HepG2 (cell line): ENCODE measurements around the gene ITPRIP. TPM values are rescaled to one million over a fixed set of nuclear protein-coding genes. Genes with fewer than 3 reads are reported as not detected.

Experiments used
- ATAC-seq: fragments of 200-7000 bp; cut with Tn5 transposase; 3 replicates; pipeline ENCODE4 v1.9.1; 2020; ENCODE audit warnings: mild to moderate bottlenecking, moderate library complexity
- BruUV-seq: library from RNA; stranded (reverse); fragments of 400-500 nt; replicated peaks from 2 replicates; lab custom pipeline; 2021; lab: Mats Ljungman, UMichigan
- CTCF ChIA-PET: fragments of 300-600 bp; formaldehyde crosslinking; extraction: SDS; loops from one replicate; lab custom pipeline; 2021; ENCODE audit warnings: low total read pairs, inconsistent platforms, low intra/inter-chr PET ratio; lab: Yijun Ruan, JAX
- POLR2A ChIA-PET: fragments of 350-600 bp; sonication (Branson Sonifier 250); formaldehyde crosslinking; loops from one replicate; lab custom pipeline; 2020; ENCODE audit warnings: antibody characterized with exemption, inconsistent platforms; lab: Yijun Ruan, JAX
- DNase-seq: peaks from one replicate; pipeline ENCODE4 v3.0.0-alpha.2; 2015; ENCODE audit warnings: low spot score
- FAIRE-seq: peaks from 3 replicates; lab custom pipeline; 2011; peaks lifted over from hg19 to GRCh38; lab: Jason Lieb, UNC
- H2AFZ ChIP-seq: one replicate; pipeline ENCODE4 v1.6.1; 2011; ENCODE audit warnings: low read length, inconsistent platforms
- H3K27ac ChIP-seq: fragments of 300-600 bp; 3 replicates; pipeline ENCODE4 v1.8.0; 2011; ENCODE audit warnings: mixed run types, mild to moderate bottlenecking, mixed read lengths, low read length, inconsistent platforms; ENCODE audit not compliant: insufficient read depth; ENCODE audit errors: extremely low read length
- H3K27me3 ChIP-seq, 2 experiments: fragments of 200-600 bp in 1 of 2; 2 replicates in 1 of 2; 3 replicates in 1 of 2; pipeline versions ENCODE4 v1.6.0 to v1.8.0; 2011; ENCODE audit warnings: low read length in 2 of 2, mild to moderate bottlenecking in 2 of 2, moderate library complexity in 2 of 2, inconsistent platforms in 1 of 2; ENCODE audit not compliant: insufficient read depth in 2 of 2, control insufficient read depth in 1 of 2
- H3K36me3 ChIP-seq, 2 experiments: fragments of 200-600 bp in 1 of 2; replicated peaks in 1 of 2; 2 replicates in 1 of 2; 3 replicates in 1 of 2; pipeline versions ENCODE4 v1.5.1 to v1.8.0; 2011; ENCODE audit warnings: low read length in 2 of 2, inconsistent platforms in 1 of 2; ENCODE audit not compliant: insufficient read depth in 2 of 2, control insufficient read depth in 1 of 2
- H3K4me1 ChIP-seq: 2 replicates; pipeline ENCODE4 v1.5.1; 2012; ENCODE audit warnings: low read length, inconsistent platforms; ENCODE audit not compliant: insufficient read depth
- H3K4me2 ChIP-seq: 2 replicates; pipeline ENCODE4 v1.6.0; 2011; ENCODE audit warnings: low read depth, low read length, inconsistent platforms
- H3K4me3 ChIP-seq, 3 experiments: fragments of 200-600 bp in 1 of 3; sonication (generic), shearing (Covaris generic) in 1 of 3; replicated peaks in 1 of 3; 2 replicates each; pipeline ENCODE4 v1.5.1; 2011 to 2016; ENCODE audit warnings: low read length in 3 of 3, inconsistent platforms in 2 of 3, low read depth in 2 of 3, mild to moderate bottlenecking in 2 of 3, control low read depth in 1 of 3, mixed read lengths in 1 of 3; ENCODE audit not compliant: insufficient read depth in 1 of 3
- H3K79me2 ChIP-seq: one replicate; pipeline ENCODE4 v1.6.1; 2011; ENCODE audit warnings: low read length, inconsistent platforms; ENCODE audit not compliant: insufficient read depth
- H3K9ac ChIP-seq: 2 replicates; pipeline ENCODE4 v1.6.0; 2011; ENCODE audit warnings: mild to moderate bottlenecking, low read depth, low read length, inconsistent platforms; ENCODE audit not compliant: insufficient read depth
- H3K9me3 ChIP-seq: 2 replicates; pipeline ENCODE4 v1.5.1; 2012; ENCODE audit warnings: mild to moderate bottlenecking, low read length
- H4K20me1 ChIP-seq: 2 replicates; pipeline ENCODE4 v1.6.0; 2011; ENCODE audit warnings: inconsistent platforms, mild to moderate bottlenecking, low read length, moderate library complexity; ENCODE audit not compliant: insufficient read depth
- ATM ChIP-seq: fragments of 450-650 bp; IDR thresholded peaks from 2 replicates; pipeline ENCODE4 v1.7.1; 2017; ENCODE audit warnings: mild to moderate bottlenecking, borderline replicate concordance
- CBFB ChIP-seq: sonication (generic); formaldehyde crosslinking; IDR thresholded peaks from 2 replicates; pipeline ENCODE4 v1.4.0; 2020; ENCODE audit warnings: missing genetic modification reagents
- CREM ChIP-seq, 2 experiments: sonication (generic) in 1 of 2; formaldehyde crosslinking in 1 of 2; IDR thresholded peaks; 2 replicates each; pipeline versions ENCODE4 v1.4.0 to v1.6.1; 2016 to 2020; ENCODE audit warnings: antibody characterized with exemption in 1 of 2, mild to moderate bottlenecking in 1 of 2, missing genetic modification reagents in 1 of 2
- NR2F6 ChIP-seq, 2 experiments: IDR thresholded peaks; 2 replicates each; pipeline ENCODE4 v1.6.1; 2016; ENCODE audit warnings: antibody characterized with exemption in 1 of 2, mild to moderate bottlenecking in 1 of 2
- PAX8 ChIP-seq: sonication (generic); formaldehyde crosslinking; IDR thresholded peaks from 2 replicates; pipeline ENCODE4 v1.8.0; 2022; ENCODE audit warnings: mild to moderate bottlenecking, missing genetic modification reagents, borderline replicate concordance
- ZNF205 ChIP-seq: IDR thresholded peaks from 2 replicates; pipeline ENCODE4 v1.6.1; 2018; ENCODE audit warnings: missing biosample characterization, missing genetic modification reagents
- ZNF768 ChIP-seq: sonication (generic); formaldehyde crosslinking; IDR thresholded peaks from 2 replicates; pipeline ENCODE4 v1.4.0; 2020; ENCODE audit warnings: missing genetic modification reagents
- ZNF841 ChIP-seq: sonication (generic); formaldehyde crosslinking; IDR thresholded peaks from 2 replicates; pipeline ENCODE4 v1.8.1; 2023; ENCODE audit warnings: missing genetic modification reagents, borderline replicate concordance
- WGBS: methylation state at CpG from one replicate; pipeline ENCODE4 v1.1.6; 2017; ENCODE audit warnings: low lambda C conversion rate; 5-methylcytosine and 5-hydroxymethylcytosine counted together
- in situ Hi-C: cut with HindIII; loops from 2 replicates; pipeline ENCODE4 v1.10.0; 2017; ENCODE audit warnings: low pct_unique_long_range_greater_than_20kb; ENCODE audit not compliant: extremely low pct_ligation_motif_present
- intact Hi-C: fragments of 100-400 bp; cut with micrococcal nuclease; formaldehyde crosslinking; loops from one replicate; pipeline ENCODE4 v1.10.0; 2022; ENCODE audit not compliant: unreplicated experiment
- polyA plus RNA-seq, 8 experiments: library from polyadenylated mRNA; depleted of rRNA in 3 of 8; stranded (reverse) in 7 of 8; unstranded in 1 of 8; fragments of >200 nt; fragmentation: Illumina TruSeq in 4 of 8; extraction: Trizol in 4 of 8; gene quantifications; 2 replicates each; pipeline versions ENCODE4 v1.2.1 to v1.2.3, GENCODE V29; 2011 to 2016; ENCODE audit warnings: low read depth in 4 of 8, missing spikeins in 1 of 8, mixed read lengths in 1 of 8; ENCODE audit not compliant: insufficient read depth in 1 of 8
- total RNA-seq, 5 experiments: library from RNA; depleted of rRNA; stranded (reverse); fragments of >200 nt; fragmentation: Illumina TruSeq; extraction: Trizol; gene quantifications; 2 replicates each; pipeline ENCODE4 v1.2.3, GENCODE V29; 2016; ENCODE audit warnings: low read depth in 1 of 5
- TF ChIP-seq, protein P1 (sequence below): sonication (generic); formaldehyde crosslinking; IDR thresholded peaks from 2 replicates; pipeline ENCODE4 v1.5.0; 2020; ENCODE audit warnings: missing genetic modification reagents
- TF ChIP-seq, protein P2 (sequence below): sonication (generic); formaldehyde crosslinking; IDR thresholded peaks from 2 replicates; pipeline ENCODE4 v1.5.0; 2020; ENCODE audit warnings: missing genetic modification reagents, mild to moderate bottlenecking, borderline replicate concordance

ITPRIP gene
- total and polyA plus RNA-seq, 2 of the 13 experiments (the other 11 are each of a cell fraction or from before 2014, with no cell fraction given), result 1.00 to 2.8 TPM

DNA sequence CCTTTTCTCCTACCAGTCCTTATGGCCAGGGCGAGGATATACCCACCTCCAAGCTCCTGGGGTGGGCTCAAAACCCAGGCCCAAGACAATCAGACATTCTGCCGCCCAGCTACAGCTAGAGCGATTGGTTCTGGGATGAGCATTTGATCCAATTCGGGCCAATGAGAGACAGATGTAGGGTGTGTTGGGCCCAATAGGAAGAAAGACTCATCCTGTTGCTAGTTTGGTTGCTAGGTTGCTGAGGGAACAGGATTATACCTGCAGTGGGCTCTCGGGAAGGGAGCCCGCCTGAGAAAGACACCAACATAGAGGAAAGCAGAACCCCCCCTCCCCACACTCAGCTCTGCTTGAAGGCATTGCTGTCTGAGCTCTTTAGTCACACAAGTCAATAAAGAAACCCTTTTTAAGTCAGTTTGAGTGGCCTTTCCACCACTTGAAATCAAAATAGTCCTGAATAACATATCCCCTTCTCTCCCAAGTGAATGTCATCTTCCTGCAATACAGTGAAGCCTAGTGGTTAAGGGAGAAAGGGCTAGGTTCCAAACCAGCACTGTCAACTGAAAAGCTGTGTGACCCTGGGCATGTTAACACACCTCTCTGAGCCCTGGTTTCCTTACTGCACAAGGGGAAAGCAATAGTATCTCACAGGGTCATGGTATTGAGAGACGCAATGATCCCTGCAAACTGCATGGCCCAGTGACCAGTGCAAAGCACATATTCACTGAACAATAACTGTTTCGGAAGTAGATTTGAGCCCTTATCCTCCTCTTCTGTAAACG lies 21.8 kb downstream of the ITPRIP start:
- Histone ChIP-seq H3K4me2 (no peak overlapping the region), H3K9ac (no peak overlapping the region), H3K4me1 (no peaks in the 10 kb centered on the region), H3K27me3 (no peaks in the 10 kb centered on the region), H4K20me1 (0 out of 2 replicates have a peak, but pooled peaks cover 3% of the 10 kb centered on the region), H2AFZ (no peak overlapping the region), H3K4me3 (no peak overlapping the region), H3K27ac (no peak overlapping the region), H3K9me3 (no peaks in the 10 kb centered on the region), H3K79me2 (no peaks in the 10 kb centered on the region), H3K36me3 (peaks cover 8 to 10% of the 10 kb centered on the region in 2 experiments; a peak in 4 of 5 replicates)
- FAIRE-seq, result no peak
- no TSS peak for BruUV-seq
- TF ChIP-seq ZNF768 (CRISPR knock-in tag) (peak; percentile 69; the same call in 1 of the 2 replicates), NR2F6 (IDR thresholded peaks at IDR 0.05) (no peak), NR2F6 (CRISPR knock-in tag; IDR thresholded peaks at IDR 0.05) (no peak)
- in situ Hi-C loops, result no loop called here
- intact Hi-C loops, result no loop called here
- 95% methylated on average over 8 of the region's 9 CpGs for WGBS
- ChIA-PET CTCF (no interaction called here), POLR2A (no interaction called here)
- ATAC-seq, result no peak
- DNase-seq, result no peak

DNA sequence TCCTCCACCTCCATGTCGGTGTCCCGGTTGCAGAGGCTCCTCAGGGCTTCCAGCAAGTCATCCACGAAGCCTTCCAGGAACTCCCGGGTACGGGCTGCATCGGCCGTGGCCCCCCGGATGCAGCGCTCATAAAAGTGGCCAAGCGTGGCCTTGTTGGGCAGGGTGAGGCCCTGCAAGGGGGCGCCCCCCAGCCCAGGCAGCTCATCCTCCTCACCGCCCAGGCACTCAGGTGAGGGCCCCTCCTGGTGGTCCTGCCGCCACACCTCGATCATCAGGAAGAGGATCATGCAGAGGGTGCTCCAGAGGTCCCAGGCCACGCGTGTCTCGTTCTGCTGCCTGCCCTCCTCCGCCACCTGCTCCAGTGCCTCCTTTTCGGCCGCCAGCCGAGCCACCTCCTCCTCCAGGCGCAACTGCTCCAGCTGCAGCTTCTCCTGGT lies 22.8 kb downstream of the ITPRIP start:
- Histone ChIP-seq H3K27me3 (no peaks in the 10 kb centered on the region), H3K9ac (no peak overlapping the region), H3K4me1 (no peaks in the 10 kb centered on the region), H3K4me3 (no peak overlapping the region), H3K4me2 (no peak overlapping the region), H2AFZ (no peak overlapping the region), H3K79me2 (no peaks in the 10 kb centered on the region), H3K27ac (no peak overlapping the region), H4K20me1 (0 out of 2 replicates have a peak, but pooled peaks cover 3% of the 10 kb centered on the region), H3K9me3 (no peaks in the 10 kb centered on the region), H3K36me3 (peaks cover 8 to 10% of the 10 kb centered on the region in 2 experiments; a peak in 4 of 5 replicates)
- CTCF ChIA-PET, result interaction anchor here (1.1 kb wide), 1 partner anchor 35 kb away, joined by 3 read pairs; no protein-coding TSS in a partner anchor
- no peak for DNase-seq
- no peak for FAIRE-seq
- intact Hi-C loops, result no loop called here
- BruUV-seq, result no TSS peak
- in situ Hi-C loops, result no loop called here
- POLR2A ChIA-PET, result no interaction called here
- ATAC-seq, result no peak
- WGBS, result 99% methylated on average over 18 of the region's 22 CpGs
- TF ChIP-seq ZNF841 (CRISPR knock-in tag) (no peak), PAX8 (CRISPR knock-in tag) (no peak), CBFB (CRISPR knock-in tag) (no peak), ATM (no peak), CREM (IDR thresholded peaks at IDR 0.05) (no peak), CREM (CRISPR knock-in tag; IDR thresholded peaks at IDR 0.05) (no peak), ZNF205 (CRISPR knock-in tag) (no peak)
- TF ChIP-seq, protein P1, sequence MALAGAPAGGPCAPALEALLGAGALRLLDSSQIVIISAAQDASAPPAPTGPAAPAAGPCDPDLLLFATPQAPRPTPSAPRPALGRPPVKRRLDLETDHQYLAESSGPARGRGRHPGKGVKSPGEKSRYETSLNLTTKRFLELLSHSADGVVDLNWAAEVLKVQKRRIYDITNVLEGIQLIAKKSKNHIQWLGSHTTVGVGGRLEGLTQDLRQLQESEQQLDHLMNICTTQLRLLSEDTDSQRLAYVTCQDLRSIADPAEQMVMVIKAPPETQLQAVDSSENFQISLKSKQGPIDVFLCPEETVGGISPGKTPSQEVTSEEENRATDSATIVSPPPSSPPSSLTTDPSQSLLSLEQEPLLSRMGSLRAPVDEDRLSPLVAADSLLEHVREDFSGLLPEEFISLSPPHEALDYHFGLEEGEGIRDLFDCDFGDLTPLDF, result no peak
- TF ChIP-seq, protein P2, sequence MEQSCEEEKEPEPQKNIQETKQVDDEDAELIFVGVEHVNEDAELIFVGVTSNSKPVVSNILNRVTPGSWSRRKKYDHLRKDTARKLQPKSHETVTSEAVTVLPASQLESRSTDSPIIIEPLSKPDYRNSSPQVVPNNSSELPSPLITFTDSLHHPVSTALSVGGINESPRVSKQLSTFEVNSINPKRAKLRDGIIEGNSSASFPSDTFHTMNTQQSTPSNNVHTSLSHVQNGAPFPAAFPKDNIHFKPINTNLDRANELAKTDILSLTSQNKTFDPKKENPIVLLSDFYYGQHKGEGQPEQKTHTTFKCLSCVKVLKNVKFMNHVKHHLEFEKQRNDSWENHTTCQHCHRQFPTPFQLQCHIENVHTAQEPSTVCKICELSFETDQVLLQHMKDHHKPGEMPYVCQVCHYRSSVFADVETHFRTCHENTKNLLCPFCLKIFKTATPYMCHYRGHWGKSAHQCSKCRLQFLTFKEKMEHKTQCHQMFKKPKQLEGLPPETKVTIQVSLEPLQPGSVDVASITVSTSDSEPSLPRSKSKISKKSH (CRISPR knock-in tag), result no peak
